Embryonic facial prominence (tissue), 1 donor: ENCODE results near the gene STH.
"Not testable (repeated sequence)": the region's sequence is repeated elsewhere in the genome, so short reads cannot be mapped to it uniquely, and the experiment has no call there.

Source experiments
- DNase-seq: peaks from one replicate; pipeline ENCODE4 v3.0.0-alpha.2; 2016; ENCODE audit errors: extremely low spot score

The STH gene, protein sequence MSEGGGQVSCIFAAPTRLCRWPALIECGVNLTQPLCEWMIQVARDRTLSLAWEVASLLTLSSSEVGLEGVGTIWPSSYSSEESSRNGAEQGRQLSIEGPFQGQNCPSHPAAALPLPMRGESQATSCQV

DNA sequence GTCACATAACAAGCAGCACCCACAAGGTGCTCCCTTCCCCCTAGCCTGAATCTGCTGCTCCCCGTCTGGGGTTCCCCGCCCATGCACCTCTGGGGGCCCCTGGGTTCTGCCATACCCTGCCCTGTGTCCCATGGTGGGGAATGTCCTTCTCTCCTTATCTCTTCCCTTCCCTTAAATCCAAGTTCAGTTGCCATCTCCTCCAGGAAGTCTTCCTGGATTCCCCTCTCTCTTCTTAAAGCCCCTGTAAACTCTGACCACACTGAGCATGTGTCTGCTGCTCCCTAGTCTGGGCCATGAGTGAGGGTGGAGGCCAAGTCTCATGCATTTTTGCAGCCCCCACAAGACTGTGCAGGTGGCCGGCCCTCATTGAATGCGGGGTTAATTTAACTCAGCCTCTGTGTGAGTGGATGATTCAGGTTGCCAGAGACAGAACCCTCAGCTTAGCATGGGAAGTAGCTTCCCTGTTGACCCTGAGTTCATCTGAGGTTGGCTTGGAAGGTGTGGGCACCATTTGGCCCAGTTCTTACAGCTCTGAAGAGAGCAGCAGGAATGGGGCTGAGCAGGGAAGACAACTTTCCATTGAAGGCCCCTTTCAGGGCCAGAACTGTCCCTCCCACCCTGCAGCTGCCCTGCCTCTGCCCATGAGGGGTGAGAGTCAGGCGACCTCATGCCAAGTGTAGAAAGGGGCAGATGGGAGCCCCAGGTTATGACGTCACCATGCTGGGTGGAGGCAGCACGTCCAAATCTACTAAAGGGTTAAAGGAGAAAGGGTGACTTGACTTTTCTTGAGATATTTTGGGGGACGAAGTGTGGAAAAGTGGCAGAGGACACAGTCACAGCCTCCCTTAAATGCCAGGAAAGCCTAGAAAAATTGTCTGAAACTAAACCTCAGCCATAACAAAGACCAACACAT is at the start of gene STH:
Gene STH, plus strand, starts transcription at position 264 of the 913 bp plus-strand sequence. Its CDS starts 30 bp downstream, at position 294.
- no peak for DNase-seq

GRCh38 chr17:45949755-45950320 is 49.2 kb upstream of the STH start:
- no peak for DNase-seq

GRCh38 chr17:45950888-45951287 is 48.2 kb upstream of the STH start:
- DNase-seq: no peak

DNA sequence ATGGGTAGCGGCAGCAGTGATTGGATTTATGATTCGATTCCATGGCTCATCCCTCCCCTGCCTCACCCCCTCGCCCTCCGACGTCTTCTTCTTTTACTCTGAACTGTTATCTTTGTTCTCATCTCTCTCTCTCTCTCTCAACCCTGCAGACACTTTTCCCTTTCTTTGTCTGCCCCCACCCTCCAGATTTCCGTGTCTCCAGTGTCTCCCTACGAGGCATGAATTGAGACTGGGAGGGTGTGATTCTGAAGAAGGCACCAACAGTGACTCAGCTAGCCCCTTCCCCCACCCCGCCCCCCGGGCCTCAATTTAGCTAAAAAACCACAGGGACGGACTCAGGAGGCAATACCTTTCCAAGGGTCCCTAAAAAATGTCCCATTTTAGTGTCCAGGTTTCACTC is 47.6 kb upstream of the STH start:
- DNase-seq: no peak

DNA sequence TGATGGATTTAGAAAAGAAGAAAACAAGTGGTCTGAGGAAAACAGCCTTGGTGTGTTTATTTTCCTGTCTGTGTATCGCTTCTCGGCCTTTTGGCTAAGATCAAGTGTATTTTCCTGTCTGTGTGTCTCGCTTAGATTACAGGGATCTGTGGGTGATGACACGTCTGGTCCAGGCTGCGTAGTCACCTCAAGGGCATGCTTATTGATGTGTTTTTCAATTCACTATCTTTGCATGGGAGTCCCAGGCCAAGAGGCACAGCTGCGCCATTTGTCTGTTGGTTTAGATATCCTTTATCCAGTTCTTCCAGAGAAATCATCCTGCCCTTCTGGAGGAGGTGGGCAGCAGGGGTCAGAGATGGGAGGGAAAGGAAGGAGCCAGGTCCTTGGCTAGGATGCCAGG is 47.1 kb upstream of the STH start:
- no peak for DNase-seq

GRCh38 chr17:45952814-45953320 is 46.2 kb upstream of the STH start:
- no peak for DNase-seq

- DNase-seq: no peak
These were observed 45.5 kb upstream of the STH start for GRCh38 chr17:45953561-45953960.

DNA sequence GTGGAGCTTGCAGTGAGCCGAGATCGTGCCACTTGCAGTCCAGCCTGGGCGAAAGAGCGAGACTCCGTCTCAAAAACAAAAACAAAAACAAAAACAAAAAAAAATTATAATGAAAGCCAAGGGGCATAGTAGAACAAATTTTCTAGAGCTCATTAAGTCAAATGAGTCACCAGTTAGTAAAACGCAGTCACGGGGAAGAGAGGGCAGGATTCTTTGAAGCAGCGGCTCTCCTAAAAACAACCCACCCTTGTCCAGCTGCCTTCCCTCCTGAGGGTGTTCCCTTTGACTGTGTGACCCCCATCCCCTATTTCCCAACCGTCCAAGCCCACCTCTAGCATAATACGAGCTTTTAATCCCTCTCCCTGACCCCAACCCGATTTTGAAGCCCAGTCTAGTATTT is 44.1 kb upstream of the STH start:
- no peak for DNase-seq

DNA sequence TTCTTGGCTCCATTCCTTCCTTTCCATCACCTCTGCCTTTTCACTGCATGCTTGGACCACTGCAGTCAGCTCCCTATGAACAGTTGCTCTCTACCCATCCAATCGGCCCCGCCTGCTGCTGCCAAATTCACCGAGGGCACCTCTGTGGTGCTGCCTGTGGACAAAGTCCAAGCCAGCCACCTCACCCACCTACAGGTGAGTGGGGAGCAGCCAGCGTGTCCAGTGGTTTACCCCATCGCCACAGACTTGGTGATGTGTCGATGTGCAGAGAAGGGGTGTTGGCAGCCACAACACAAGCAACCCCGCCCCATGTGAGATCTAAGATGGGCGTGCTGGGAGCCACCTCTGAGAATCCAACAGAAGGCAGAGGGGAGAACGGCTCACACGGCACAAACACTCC is 43.7 kb upstream of the STH start:
- DNase-seq: no peak

DNA sequence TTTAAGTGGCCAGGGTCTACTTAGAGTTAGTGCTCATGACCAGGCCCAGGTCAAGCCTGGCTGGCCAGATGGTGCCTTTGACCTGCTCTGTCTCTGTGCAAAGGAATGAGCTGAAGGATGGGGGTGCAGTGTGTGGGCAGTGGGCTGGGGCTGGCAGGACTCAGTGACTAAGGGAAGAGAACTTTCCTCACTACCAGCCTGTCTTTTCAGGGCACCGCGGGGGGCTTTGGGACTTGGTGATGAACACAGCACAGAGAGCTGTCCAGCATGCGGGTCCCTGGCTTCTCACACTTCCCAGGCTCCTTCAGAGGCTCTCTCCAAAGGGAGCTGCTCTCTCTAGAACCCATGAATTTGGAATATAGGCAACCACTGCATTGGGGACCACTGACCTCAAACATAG is 43.0 kb upstream of the STH start:
- no peak for DNase-seq

DNA sequence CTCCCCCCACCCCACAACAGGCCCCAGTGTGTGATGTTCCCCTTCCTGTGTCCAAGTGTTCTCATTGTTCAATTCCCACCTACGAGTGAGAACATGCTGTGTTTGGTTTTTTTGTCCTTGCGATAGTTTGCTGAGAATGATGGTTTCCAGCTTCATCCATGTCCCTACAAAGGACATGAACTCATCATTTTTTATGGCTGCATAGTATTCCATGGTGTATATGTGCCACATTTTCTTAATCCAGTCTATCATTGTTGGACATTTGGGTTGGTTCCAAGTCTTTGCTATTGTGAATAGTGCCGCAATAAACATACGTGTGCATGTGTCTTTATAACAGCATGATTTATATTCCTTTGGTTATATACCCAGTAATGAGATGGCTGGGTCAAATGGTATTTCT is 42.3 kb upstream of the STH start:
- DNase-seq: not testable (repeated sequence)

DNA sequence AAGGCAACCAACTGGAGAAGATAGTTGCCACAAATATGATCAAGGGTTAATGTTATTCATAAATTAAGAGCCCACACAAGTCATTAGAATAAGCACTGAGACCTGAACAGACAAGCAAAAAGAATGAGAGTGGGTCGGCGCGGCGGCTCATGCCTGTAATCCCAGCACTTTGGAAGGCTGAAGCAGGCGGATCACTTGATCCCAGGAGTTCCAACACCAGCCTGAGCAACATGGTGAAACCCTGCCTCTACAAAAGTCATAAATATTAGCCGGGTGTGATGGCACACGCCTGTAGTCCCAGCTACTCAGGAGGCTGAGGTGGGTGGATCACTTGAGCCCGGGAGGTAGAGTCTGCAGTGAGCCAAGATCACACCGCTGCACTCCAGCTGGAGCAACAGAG is 40.7 kb upstream of the STH start:
- DNase-seq: no peak

DNA sequence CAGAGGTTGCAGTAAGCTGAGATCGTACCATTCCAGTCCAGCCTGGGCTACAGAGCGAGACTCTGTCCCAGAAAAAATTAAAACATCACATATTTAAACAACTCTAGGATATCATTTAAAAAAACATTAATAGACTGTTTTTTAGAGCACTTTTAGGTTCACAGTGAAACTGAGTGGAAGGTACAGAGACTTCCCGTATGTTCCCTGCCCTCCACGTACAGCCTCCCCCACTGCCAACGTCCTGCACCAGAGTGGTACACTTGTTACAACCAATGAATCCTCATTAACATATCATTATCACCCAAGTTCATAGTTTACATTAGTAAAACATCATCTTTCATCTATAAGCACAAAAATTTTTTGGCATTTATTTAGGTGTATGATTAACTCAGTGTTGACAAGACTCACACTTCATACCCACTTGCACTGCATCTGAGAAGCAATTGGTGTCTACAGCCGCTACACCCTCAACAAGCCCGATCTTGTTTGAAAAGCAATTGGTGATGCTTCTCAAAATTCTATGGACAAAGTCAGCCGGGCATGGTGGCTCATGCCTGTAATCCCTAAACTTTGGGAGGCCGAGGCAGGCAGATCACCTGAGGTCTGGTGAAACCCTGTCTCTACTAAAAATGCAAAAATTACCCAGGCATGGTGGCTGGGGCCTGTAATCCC is 39.9 kb upstream of the STH start:
- DNase-seq: no peak

- DNase-seq: no peak
These were observed 38.7 kb upstream of the STH start for GRCh38 chr17:45960311-45960710.

DNA sequence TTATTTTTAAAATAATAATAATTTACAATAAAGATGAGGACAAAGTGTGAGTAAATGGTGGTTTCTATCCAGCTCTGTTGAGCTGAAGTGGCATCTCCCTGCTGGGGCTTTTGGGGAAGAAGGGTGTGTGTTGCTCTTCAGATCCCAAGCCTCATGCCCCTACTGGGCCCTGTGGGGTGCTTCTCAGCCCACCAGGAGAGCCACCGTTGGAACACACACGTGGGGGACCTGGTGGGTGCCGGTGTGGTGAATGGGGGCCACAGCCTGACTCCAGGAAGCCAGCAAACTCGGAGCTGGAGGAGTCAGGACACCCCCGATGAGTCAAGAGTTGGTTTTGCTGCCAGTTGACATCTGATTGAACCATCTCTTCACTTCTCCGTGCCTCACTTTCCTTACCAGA is 37.8 kb upstream of the STH start:
- DNase-seq: no peak

GRCh38 chr17:45962221-45962972 is 36.7 kb upstream of the STH start:
- no peak for DNase-seq

DNA sequence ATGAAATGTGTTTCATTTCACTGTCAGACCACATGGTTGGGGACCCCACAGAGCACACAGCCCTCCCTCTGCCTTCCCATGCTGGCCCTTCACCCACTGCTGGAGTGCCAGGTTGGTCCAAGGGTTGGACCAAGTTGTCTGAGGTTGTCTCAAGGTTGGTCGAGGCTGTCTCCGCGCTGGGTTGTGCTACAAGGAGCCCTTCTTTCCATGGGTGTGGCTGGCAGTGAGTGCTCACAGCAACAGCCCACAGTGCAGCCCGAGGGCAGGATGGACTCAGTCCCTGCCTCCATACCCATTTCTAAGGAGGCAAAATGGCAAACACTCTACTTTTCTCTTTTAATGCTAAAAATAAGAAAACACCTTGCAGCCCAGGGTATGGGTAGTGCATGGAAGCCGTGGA is 35.8 kb upstream of the STH start:
- DNase-seq: no peak

- no peak for DNase-seq
These were observed 35.2 kb upstream of the STH start for GRCh38 chr17:45963889-45964288.

DNA sequence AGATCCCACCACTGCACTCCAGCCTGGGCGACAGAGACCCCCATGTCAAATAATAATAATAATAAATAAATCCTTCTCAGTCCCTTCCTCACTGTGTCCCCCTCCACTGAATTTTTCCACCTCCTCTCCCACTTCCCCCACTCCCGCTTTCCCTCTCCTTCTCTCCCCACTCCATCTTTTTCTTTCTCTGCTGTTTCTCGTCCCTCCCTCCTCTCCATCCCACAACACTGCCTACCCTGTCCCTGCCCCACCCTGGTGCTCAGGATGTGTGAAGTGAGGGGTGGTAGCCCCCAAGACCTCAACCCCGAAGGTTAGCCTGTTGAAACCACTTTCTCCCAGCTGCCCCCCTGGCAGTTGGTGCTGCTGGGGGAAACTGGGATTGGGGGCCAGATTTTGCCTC is 34.4 kb upstream of the STH start:
- DNase-seq: no peak

DNA sequence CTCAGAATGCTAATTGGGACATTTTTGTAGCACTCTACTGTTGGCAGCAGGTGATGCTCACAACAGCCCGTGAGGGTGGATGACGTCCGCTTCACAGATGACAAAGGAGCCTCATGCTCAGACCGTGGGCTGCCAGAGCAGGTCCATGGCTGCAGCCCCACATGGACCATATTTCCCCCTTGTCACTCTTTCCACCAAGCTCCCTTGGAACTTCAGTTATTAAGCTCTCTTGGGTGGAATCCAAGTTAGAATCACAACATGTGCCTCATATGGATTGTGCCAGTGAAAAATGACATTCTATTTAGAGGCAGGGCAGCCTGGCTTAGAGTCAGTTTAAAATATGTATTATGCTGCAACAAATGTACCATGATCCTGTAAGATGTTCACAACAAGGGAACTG is 33.2 kb upstream of the STH start:
- DNase-seq: no peak

DNA sequence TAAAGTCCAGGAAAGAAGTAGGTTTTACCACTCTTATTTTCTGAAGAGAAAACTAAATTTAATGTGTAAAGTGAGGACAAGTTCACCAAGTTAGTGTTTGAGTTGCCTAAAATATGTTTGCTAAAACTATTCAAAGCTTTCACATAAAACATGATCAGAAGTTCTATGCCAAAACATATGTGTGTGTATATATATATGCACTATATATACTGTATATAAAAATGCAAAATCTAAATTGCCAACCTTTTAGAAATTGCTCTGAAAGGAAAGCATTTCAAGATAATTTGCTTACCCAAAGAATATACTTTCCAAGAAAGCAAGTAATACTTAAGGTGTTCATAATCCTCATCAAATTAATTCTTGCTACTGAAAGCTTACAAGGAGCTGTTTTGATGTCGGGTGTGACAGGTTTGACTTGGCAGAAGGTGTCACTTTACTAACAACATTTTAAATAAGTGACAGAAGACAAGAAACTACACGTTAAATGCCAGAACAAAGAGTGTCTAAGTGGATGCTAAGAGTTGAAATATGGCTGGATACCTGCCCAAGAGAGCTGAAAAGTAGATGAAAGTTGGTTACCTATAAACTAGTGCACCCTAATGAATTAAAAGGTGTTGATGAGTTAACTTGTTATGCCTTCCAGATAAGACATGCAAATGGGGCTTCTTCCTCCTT is 32.3 kb upstream of the STH start:
- DNase-seq: no peak
